ENCODE results near the gene ASAP2.
A peak's percentile ranks its signal among the peaks of the same experiment; 100 is the strongest.

The ASAP2 gene

DNA sequence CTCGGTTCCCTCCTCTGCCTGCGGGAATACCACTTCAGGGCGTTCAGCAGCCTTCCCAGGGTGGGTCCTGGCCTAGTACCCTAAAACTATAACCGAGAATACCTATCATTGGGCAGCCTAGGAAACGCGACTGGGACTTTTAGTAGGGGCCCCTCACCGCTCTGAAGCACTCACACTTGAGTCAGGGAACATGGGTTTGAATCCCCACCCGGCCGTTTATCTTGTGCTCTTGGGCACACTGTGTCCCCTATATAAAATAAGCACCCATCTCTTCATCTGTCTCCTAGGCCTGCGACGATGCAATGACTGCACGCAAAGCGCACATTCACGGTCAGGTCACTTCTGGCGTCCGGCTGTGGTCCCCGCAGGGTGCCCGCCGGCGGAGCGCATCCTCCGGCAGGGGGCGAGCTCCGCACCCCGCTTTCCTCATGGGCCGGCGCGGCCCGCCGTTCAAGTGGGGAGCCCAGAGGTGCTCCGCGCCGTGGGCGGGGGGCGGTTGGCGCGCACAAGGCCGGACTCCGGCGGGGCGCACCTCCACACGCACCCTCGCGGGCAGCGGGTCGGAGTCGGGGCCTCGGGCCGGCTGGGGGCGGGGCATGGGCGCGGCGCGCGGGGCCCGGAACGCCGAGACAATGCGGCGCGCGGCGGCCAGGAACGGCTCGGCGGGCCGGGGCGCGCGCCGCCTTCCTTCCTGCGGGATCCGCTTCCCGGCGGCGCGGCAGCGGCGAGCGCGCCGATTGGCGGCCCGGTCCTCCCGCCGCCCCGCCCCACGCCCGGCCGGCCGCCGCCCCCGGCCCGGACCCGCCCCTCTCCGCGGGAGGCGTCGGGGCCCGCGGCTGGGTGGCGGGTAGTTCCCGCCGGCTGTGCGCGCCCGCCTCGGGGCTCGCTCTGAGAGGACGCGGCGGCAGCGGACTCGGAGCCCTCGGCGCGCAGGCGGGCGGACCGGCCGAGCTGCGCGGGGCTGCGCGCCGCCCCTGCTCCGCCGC is at the start of gene ASAP2:
ASAP2 (plus strand) TSS at position 850 of the 986 bp plus-strand sequence. CDS start 293 bp downstream, outside the sequence.
- DNase-seq = peak in 44 of 51 donors; percentile 17 to 86 (median 60)

DNA sequence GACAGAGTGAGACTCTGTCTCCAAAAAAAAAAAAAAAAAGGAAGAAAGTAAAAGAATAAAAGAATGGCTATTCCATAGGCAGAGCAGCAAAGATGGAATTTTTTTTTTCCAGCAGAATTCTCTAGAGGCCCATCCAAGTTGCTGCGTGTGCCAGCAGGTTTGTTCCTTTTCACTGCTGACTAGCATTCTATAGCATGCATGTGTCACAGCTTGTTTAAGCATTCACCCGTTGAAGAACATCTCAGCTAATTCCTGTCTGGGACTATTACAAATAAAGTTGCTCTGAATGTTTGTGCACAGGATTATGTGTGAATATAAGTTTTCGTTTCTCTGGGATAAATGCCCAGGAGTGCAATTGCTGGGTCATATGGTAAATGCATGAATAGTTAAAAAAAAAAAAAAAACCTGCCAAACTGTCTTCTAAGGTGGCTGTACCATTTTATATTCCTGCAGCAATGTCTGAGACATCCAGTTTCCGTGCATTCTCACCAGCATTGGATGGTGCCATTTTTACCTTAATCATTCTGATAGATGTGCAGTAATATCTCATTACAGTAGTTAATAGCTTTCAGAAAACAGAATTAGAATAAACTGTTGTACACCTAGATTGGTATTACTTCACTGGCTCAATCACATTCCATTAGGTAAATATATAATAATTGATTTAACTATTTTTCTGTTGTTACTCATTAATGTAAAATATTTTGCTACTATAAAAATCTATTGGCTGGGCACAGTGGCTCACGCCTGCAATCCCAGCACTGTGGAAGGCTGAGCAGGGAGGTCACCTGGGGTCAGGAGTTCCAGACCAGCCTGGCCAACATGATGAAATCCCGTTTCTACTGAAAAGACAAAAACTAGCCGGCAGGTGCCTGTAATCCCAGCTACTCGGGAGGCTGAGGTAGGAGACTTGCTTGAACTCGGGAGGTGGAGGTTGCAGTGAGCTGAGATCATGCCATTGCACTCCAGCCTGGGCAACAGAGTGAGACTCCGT is 47.5 kb upstream of the ASAP2 start:
- DNase-seq = no peak

DNA sequence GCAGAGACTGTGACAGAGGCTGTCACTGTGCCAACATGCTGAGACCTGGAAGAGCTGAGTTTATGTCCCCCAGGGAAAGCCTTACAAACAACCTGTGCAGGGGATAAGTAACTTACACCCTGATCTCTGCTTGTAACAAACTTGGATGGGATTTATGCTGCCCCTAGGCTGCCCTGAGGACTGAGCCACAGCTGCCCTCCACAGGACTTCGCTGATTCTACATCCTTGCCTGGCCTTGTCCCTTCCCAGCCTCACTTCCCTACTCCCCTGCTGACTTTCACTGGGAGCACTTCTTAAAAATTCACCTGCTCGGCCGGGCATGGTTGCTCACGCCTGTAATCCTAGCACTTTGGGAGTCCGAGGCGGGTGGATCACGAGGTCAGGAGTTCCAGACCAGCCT is 45.9 kb upstream of the ASAP2 start:
- DNase-seq = no peak

DNA sequence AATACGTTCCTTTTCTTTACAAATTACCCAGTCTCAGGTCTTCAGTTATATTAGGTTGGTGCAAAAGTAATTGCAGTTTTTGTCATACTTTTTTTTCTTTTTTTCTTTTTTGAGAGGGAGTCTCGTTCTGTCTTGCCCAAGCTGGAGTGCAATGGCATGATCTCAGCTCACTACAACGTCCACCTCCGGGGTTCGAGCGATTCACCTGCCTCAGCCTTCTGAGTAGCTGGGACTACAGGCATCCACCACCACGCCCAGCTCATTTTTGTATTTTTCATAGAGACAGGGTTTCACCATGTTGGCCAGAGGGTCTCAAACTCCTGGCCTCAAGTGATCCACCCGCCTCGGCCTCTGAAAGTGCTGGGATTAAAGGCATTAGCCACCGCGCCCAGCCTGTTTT is 43.8 kb upstream of the ASAP2 start:
- no peak for DNase-seq

DNA sequence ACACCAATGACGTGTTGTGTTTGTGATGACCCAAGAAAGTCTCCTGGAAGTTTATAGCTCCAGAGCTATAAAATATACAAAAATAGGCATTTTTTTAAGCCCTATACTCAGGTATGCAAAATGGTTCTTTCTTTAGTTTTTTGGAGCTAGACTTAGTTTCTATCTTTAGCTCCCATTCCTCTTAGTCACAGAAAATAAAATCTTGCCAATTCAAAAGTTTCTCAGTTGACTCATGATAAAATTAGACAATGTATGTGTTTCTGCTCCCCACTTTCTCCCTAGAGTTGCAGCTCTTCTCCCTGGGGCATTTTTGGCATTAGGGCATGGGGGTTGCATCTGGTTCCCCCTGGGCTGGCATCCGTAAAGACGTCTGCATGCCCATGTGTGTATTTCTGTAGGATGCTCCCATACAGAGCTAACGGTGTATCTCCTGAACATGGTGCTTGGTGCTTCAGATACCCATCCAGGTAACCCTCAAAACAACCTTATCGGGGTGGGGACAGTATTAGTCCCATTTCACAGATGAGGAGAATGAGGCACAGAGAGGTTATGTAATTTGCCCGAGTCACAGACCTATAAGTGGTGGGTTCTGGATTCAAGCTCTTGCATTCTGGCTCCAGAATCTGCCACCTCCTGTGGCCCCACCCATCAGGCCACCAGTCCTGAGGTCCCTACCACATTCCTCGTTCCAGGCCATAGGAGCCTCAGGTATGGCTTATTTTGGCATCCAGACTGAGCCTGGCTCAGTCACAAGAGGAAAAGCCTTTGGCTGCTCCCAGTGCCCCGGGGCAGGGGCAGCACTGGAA is 43.1 kb upstream of the ASAP2 start:
- DNase-seq = no peak

DNA sequence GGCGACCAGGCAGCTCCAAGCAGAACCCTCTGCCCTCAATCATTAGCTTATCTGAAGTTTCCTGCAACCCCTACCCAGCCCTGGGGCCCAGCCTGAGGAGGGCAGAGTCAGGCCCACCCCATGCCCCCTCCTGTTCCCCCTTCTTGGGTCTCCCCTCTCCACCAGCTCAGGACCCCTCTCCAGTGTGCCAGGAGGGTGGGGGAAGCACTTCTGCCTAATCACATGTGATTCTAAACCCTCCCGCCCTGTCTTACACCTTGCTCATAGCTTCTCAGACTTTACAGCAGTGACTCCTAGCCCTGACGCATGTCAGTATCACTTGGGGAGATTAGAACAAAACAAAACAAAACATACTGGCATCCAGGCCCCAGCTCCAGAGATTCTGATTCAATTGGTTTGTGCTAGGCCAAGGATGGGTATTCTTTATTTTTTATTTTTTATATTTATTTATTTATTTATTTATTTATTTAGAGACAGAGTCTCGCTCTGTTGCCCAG is 42.5 kb upstream of the ASAP2 start:
- no peak for DNase-seq

DNA sequence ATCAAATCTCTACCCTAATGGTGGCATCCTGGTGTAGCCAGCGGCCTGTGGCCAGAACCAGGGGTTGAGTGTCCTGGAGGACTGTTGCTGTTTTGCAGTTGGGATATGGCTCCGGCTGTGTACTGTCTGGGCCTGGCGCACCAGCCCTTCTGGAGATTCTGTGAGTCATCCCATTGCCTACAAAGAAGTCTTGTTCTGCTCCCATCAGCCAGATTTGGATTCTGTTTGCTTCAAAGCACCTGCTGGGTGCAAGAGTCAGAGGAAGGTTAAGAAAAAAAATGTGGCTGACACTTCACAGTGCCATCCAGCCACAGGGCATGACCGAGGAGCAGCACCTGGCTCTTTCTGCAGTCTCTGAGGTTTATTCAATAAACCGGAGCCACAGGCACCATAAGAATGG is 41.0 kb upstream of the ASAP2 start:
- DNase-seq = peak in 28 of 51 donors; percentile 5 to 56 (median 29)

DNA sequence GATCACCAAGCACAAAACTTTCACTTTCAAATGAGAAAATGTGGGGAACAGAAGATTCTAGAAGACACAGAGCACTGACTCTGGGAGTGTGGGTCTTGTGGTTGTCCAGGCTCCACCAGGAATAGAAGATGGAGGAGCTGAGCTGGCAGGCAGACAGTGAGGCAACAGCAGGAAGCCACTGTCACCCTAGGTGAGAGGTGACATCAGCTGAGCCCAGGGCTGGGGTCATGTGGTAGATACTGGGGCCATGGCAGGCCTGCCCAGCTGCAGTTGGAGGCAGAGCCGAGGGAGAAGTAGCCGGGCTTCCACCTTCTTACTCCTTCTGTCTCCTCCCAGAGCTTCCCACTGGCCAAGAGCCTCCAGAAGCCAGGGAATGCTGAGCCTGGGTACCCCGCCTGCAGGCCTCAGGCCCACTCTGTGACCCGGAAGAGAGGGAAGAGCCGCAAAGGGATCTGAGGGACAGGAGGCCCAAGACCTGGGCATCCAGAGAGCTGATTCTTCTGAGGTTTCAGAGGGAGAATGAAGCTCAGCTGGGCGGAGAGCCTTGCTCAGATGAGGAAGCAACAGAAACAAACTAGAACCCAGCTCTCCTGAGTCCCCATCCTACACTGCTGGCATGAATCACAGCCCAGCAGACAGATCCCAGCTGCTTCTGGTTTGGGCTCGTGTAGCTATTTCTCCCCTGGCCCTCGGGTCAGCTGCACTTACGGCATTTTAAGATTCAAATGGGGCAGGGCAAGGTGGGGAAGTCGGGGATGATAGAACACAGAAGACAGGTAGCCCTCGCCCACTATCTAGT is 39.8 kb upstream of the ASAP2 start:
- no peak for DNase-seq

DNA sequence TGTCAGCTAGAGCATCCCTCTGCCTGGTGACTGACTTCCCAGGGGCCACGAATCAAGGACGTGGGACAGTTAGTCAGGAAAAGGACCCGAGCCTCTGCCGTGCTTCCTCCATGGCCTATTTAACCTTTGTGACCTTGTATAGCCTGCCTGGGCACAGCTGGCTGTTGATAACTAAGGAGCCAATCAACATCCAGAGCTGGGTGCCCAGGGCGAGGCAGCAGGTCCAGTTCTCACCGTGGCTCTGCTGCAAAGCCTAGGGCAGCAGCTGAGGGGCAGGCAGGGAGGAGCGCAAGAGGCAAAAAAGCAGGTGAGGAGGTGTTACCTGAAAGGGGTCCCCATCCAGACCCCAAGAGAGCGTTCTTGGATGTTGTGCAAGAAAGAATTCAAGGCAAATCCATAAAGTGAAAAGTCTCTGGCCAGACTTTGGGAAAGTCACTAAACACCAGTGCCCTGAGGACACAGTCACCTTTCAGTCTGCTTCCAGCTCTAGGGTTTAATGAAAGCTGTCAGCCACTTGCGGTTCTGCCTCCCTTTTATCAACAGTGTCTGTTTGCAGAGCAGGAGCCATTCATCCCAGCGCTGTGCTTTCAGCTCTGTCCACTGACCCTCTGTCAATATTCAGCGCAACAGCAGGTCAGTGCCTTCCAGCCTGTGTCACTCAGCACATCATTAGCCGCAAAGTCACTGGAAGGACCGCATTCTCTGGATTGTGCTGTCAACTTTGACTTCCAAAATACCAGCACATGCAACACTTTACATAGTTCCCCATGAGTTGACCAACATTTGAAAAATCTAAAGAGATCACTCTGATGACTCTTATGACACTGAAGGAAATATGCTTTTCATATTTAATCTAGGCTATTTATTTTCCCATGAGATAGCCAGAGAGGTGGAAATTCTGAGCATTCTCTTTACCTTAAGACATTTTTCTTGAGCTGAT is 38.6 kb upstream of the ASAP2 start:
- no peak for DNase-seq

DNA sequence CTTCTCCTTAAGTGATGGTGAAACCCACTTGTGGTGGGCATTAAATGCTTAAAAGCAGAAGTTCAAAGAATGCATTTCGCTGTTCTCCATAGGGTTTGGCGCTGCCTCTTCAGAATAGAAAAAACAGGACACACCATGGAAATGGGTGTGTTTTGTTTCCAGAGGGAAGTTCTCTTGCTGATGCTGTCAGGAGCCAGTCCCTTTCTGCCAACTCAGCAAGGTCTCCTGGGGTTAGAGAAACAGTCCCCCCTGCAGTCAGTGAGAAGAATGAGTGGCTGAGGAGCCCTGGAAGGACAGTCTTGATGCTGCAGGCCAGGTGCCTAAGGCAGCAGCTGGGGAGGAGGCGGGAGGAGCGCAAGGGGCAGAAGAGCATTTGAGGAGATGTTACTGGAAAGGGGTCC is 37.8 kb upstream of the ASAP2 start:
- DNase-seq = no peak

DNA sequence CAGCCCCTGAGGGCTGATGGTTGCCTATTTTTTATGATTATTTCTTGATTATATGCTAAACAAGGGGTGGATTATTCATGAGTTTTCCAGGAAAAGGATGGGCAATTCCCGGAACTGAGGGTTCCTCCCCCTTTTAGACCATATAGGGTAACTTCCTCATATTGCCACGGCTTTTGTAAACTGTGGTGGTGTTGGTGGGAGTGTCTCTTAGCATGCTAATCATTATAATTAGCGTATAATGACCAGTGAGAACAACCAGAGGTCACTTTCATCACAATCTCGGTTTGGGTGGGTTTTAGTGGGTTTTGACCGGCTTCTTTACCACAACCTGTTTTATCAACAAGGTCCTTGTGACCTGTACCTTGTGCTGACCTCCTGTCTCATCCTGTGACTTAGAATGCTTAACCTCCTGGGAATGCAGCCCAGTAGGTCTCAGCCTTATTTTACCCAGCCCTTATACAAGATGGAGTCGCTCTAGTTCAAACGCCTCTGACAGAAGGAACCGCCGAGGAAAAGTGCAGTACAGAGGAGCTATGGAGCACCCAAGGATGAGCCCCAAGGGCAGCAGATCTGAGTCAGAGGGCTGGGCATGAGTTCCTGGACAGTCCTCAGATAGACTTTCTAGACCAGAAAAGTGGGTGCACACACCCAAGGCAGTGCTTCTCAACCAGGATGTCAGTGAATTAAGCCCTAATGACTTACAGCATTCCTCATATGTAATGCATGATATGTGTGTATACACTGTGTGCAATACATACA is 37.1 kb upstream of the ASAP2 start:
- no peak for DNase-seq

DNA sequence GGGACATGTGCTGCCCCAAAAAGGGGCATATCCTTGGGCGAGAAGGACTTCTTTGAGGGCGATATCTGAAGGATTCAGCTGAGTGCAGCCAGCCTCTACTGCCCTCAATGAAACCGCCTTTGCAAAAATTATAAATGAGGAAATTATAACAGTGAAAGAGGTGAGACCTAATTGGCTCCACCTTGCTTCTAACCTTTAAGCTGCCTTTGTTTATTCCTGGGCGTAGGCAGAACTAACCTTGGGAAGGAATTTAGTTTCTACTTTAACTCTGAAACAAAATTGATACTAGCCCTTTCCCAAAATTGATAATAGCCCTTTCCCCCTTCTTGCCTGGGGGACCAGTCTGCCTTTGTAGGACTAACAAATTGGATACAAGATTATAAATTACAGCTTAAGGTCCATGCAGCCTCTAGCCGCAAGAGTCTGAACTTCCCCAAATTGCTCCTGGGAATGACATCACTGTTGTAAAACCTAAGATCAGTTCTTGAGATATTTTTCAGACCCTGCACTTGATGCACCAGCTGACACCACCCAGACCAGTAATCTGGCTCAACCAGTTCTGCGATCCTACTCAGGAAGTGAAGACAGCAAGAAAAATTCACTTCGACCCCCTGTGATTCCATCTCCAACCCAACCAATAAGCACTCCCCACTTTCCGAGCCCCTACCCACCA is 36.0 kb upstream of the ASAP2 start:
- DNase-seq = no peak

DNA sequence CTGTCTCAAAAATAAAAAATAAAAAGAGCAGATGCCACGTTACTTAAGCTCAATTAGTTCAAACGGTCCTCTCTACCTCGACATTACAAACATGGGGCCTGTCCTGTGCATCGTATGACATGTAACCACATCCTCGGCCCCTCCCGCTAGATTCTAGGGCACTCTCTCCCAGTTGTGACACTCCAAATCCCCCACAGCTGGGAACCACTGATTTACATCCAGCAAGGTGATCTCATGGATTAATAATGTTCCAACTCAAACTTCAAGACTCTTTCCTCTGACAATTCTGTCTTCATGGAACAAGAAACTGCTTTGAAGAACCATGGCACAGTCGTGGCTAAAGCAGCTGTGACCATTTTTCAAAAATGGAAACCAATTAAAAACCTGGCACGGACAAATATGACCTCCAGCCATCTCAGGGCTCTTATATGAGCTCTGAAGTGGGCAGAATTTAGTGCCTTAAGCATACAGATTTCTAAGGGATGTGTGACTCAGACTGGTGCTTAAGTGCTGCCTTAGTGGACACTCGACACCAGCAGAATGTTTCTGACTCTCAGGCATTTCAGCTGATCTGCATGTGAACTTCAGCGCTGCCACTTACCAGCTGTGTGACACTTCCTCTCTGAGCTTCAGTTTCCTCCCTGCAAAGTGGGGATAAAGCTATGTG is 31.7 kb upstream of the ASAP2 start:
- DNase-seq = no peak

DNA sequence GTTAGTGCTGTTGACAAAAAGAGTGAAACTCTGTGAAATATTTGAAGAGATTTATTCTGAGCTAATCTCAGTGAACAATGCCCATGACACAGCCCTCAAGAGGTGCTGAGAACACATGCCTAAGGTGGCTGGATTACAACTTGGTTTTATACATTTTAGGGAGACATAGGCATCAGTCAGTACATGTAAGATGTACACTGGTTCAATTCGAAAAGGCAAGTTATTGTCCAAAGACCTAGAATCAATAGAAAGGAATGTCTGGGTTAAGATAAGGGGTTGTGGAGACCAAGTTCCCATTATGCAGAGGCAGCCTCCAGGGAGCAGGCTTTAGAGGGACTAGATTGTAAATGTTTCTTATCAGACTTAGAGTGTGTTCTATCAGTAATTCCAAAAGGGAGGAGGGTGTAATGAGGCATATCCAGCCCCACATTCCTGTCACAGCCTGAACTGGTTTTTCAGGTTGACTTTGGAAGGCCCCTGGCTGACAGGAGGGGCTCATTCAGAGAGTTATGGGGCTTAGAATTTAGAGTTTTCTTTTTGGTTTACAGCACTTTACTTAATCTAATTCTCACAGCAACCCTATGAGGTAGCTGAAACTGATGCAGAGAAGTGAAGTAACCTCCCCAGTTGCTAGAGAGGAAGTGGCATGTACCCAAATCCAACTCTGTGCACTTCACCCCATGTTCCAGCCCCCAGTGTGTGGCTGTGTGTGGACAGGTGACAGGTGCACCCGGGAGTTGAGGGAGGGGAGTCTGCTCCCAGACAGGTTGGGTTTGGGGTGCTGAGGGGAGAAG is 28.3 kb upstream of the ASAP2 start:
- no peak for DNase-seq

DNA sequence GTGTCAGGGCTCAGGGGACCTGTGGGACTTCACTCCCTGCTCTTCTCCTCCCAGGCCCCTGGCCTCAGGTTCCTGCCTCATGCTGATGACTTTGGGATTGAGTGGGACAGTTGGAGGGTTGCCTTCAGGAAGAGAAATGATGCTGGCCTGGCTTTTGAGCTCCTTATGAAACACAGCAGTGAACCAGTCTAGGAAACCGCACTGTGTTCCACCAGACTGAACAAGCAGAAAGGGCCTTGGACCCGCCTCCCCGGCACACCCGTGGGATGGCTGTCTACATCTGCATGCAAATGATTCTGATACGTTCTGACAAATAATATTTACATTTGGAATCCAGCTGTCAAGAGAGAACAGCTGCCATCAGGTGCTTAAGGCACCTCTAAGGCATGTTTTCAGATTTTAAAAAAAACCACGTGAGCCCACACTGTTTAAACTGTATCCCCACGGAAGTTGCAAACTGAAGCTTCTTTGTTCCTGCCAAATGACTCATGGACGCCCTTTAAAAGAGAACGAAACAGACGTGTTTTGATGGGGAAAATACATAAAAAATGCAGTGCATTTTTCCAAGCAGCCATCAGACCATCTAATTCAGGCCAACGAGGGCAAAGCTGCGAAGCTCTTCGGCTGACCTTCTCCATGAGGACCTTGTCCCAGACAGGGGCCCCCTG is 27.6 kb upstream of the ASAP2 start:
- DNase-seq = peak in 9 of 51 donors; percentile 6 to 60 (median 13)
